ENCODE data around the gene PCDHB13.
A peak's percentile ranks its signal among the peaks of the same experiment; 100 is the strongest.
"Not testable (repeated sequence)": the region's sequence is repeated elsewhere in the genome, so short reads cannot be mapped to it uniquely, and the experiment has no call there.

The PCDHB13 gene

DNA sequence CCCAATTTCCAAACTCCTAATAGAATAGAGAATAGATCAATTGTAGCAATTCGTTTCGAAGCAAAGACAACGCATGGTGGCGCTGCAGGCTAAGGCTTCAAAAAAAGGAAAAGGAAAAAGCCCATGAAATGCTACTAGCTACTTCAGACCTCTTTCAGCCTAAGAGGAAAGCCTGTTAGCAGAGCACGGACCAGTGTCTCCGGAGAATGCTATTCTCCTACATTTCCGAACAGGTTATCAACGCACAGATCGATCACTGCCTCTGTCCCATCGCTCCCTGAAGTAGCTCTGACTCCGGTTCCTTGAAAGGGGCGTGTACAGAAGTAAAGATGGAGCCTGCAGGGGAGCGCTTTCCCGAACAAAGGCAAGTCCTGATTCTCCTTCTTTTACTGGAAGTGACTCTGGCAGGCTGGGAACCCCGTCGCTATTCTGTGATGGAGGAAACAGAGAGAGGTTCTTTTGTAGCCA is 31.6 kb downstream of the PCDHB13 start, which contains the start of gene PCDHB15:
Gene PCDHB15, plus strand, starts transcription at position 146 of the 468 bp plus-strand sequence. Its CDS starts 184 bp downstream, at position 330.
- H3K27me3 ChIP-seq (ENCODE audit: control insufficient read depth in 1 of 2, insufficient read depth in 2 of 2, low read length in 2 of 2) = no peaks in the 10 kb centered on the region
- H3K36me3 ChIP-seq (ENCODE audit: insufficient read depth, low read length) = no peaks in the 10 kb centered on the region
- H3K9ac ChIP-seq (ENCODE audit: low read length) = no peak within 1 kb of the TSS
- H3K4me1 ChIP-seq (ENCODE audit: insufficient read depth, low read length) = no peaks in the 10 kb centered on the region
- no peak within 1 kb of the TSS for H3K27ac ChIP-seq (ENCODE audit: low read depth, low read length)
- H3K4me3 ChIP-seq (ENCODE audit: low read depth in 1 of 2, low read length in 2 of 2) = peak within 1 kb of the TSS; percentile 30 to 54
- H3K9me3 ChIP-seq (ENCODE audit: low read length) = peaks cover 73% of the 10 kb centered on the region

DNA sequence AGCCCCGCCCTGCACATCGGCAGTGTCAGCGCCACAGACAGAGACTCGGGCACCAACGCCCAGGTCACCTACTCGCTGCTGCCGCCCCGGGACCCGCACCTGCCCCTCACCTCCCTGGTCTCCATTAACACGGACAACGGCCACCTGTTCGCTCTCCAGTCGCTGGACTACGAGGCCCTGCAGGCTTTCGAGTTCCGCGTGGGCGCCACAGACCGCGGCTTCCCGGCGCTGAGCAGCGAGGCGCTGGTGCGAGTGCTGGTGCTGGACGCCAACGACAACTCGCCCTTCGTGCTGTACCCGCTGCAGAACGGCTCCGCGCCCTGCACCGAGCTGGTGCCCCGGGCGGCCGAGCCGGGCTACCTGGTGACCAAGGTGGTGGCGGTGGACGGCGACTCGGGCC is 33.3 kb downstream of the PCDHB13 start:
- peaks cover 77% of the 10 kb centered on the region for H3K9me3 ChIP-seq (ENCODE audit: low read length)

GRCh38 chr5:141247434-141247833 is 33.7 kb downstream of the PCDHB13 start:
- not testable (repeated sequence) for H3K27me3 ChIP-seq (ENCODE audit: control insufficient read depth in 1 of 2, insufficient read depth in 2 of 2, low read length in 2 of 2); H3K4me3 ChIP-seq (ENCODE audit: low read depth in 1 of 2, low read length in 2 of 2); H3K9ac ChIP-seq (ENCODE audit: low read length); H3K27ac ChIP-seq (ENCODE audit: low read depth, low read length); H3K36me3 ChIP-seq (ENCODE audit: insufficient read depth, low read length); H3K4me1 ChIP-seq (ENCODE audit: insufficient read depth, low read length)
- peaks cover 76% of the 10 kb centered on the region for H3K9me3 ChIP-seq (ENCODE audit: low read length)

More for the DNA sequence above, 33.3 kb downstream of the PCDHB13 start:
- not testable (repeated sequence) for H3K27me3 ChIP-seq (ENCODE audit: control insufficient read depth in 1 of 2, insufficient read depth in 2 of 2, low read length in 2 of 2); H3K36me3 ChIP-seq (ENCODE audit: insufficient read depth, low read length); H3K27ac ChIP-seq (ENCODE audit: low read depth, low read length); H3K4me1 ChIP-seq (ENCODE audit: insufficient read depth, low read length); H3K9ac ChIP-seq (ENCODE audit: low read length)
- peak overlapping the region in 1 of 2 donors; percentile 54 for H3K4me3 ChIP-seq (ENCODE audit: low read depth in 1 of 2, low read length in 2 of 2)

DNA sequence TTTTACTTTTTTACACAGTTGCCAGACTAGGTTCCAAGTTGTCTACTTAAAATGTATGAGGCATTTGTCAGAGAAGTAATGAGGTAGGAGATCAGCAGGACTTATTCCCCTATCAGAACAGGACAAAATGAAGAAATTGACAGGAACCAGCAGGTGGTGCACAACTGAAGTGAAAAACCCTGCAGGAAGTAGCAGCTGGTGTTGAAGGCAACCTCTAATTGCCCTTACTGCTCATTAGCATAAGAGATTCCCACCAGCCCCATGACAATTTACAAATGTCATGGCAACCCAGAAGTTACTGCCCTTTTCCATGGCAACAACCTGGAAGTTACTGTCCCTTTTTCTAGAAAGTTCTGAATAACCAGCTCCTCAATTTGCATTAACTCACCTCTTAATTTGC is 36.9 kb downstream of the PCDHB13 start:
- Histone ChIP-seq H3K9me3 (ENCODE audit: low read length) (peaks cover 75% of the 10 kb centered on the region), H3K27ac (ENCODE audit: low read depth, low read length) (no peak overlapping the region), H3K27me3 (ENCODE audit: control insufficient read depth in 1 of 2, insufficient read depth in 2 of 2, low read length in 2 of 2) (no peaks in the 10 kb centered on the region), H3K4me1 (ENCODE audit: insufficient read depth, low read length) (no peaks in the 10 kb centered on the region), H3K9ac (ENCODE audit: low read length) (no peak overlapping the region), H3K36me3 (ENCODE audit: insufficient read depth, low read length) (no peaks in the 10 kb centered on the region), H3K4me3 (ENCODE audit: low read depth in 1 of 2, low read length in 2 of 2) (no peak overlapping the region)

DNA sequence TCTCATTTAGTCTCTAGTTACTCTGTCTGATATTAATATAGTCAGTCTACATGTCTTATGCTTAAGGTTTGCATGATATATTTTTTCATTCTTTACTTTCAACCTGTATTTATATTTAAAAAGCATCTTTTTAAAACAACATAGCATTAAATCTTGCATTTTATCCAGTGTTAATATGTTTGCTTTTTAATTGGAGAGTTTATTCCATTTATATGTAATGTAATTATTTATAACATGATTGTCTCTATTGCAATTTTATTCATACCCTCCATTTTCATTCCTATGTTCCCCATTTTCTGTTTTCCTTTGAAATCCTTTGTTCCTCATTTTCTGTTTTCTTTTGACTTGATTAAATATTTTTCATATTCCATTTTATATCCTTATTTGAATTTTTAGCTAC is 44.7 kb downstream of the PCDHB13 start:
- Histone ChIP-seq H3K9ac (ENCODE audit: low read length) (no peak overlapping the region), H3K27me3 (ENCODE audit: control insufficient read depth in 1 of 2, insufficient read depth in 2 of 2, low read length in 2 of 2) (no peaks in the 10 kb centered on the region), H3K9me3 (ENCODE audit: low read length) (peaks cover 63% of the 10 kb centered on the region), H3K36me3 (ENCODE audit: insufficient read depth, low read length) (no peaks in the 10 kb centered on the region), H3K4me3 (ENCODE audit: low read depth in 1 of 2, low read length in 2 of 2) (no peak overlapping the region), H3K4me1 (ENCODE audit: insufficient read depth, low read length) (no peaks in the 10 kb centered on the region), H3K27ac (ENCODE audit: low read depth, low read length) (no peak overlapping the region)

DNA sequence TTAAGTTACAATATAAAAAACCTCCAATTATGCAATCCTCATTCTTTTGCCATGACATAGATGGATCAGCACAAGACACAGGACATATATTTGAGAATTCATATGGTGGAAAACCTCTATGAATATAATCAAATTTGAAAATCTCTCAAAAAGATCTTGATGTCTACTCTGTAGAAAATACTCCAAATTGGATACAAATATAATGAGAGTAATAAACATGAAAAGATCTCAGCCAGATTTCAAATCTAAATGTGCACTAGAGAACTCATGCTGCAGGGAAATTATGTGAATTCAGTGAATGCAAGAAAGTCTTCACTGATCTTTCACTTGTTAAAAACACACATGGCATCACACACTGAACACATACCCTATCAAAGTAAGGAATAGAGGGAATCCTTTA is 45.2 kb downstream of the PCDHB13 start:
- no peaks in the 10 kb centered on the region for H3K4me1 ChIP-seq (ENCODE audit: insufficient read depth, low read length)
- H3K27me3 ChIP-seq (ENCODE audit: control insufficient read depth in 1 of 2, insufficient read depth in 2 of 2, low read length in 2 of 2) = no peaks in the 10 kb centered on the region
- H3K36me3 ChIP-seq (ENCODE audit: insufficient read depth, low read length) = no peaks in the 10 kb centered on the region
- no peak overlapping the region for H3K9ac ChIP-seq (ENCODE audit: low read length)
- H3K27ac ChIP-seq (ENCODE audit: low read depth, low read length) = no peak overlapping the region
- no peak overlapping the region for H3K4me3 ChIP-seq (ENCODE audit: low read depth in 1 of 2, low read length in 2 of 2)
- peaks cover 63% of the 10 kb centered on the region for H3K9me3 ChIP-seq (ENCODE audit: low read length)

DNA sequence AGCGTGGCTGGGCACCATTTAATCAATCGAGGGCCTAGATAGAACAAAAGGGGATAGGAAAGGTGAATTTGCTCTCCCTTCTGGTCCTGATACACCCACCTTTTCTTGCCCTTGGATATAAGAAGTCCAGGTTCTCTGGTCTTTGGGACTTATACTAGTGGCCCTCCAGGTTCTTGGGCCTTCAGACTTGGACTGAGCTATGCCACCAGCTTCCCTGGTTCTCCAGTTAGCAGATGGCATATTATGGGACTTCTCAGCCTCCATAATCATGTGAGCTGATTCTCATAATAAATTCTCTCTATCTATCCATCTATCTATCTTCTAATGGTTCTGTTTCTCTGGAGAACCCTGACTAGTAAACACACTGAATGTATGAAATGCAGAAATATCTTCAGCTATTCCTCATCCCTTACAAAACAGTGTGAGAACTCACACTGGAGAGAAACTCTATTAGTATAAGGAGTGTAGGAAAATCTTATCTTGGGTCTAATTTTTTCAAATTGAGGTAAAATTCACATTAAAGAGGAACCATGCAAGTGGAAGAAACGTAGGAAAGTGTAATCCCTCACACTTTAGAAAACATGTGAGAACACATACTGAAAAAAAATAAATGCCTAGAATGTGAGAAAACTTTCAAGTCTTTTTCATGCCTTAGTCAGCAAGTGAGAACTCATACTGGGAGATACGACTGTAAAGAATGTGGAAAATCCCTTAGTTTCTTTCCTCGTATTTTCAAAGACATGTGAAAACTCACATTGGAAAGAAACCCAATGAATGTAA is 46.9 kb downstream of the PCDHB13 start:
- Histone ChIP-seq H3K27ac (ENCODE audit: low read depth, low read length) (no peak overlapping the region), H3K36me3 (ENCODE audit: insufficient read depth, low read length) (no peaks in the 10 kb centered on the region), H3K9ac (ENCODE audit: low read length) (no peak overlapping the region), H3K27me3 (ENCODE audit: control insufficient read depth in 1 of 2, insufficient read depth in 2 of 2, low read length in 2 of 2) (no peaks in the 10 kb centered on the region), H3K9me3 (ENCODE audit: low read length) (peaks cover 68% of the 10 kb centered on the region), H3K4me3 (ENCODE audit: low read depth in 1 of 2, low read length in 2 of 2) (no peak overlapping the region), H3K4me1 (ENCODE audit: insufficient read depth, low read length) (no peaks in the 10 kb centered on the region)

DNA sequence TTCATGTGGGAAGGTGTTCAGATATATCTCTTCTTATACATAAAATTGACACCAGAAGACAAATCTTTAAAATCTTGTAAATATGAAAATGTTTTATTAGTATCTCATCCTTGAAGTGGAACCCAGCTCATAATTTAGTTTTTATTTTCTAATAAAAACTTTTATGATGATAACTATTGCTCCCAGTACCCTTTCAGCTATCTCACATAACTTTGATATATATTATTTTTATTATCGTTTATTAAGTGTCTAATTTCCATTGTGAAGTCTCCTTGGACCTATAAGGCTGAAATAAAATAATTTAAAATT is 47.5 kb downstream of the PCDHB13 start:
- Histone ChIP-seq H3K9me3 (ENCODE audit: low read length) (peaks cover 67% of the 10 kb centered on the region), H3K27me3 (ENCODE audit: control insufficient read depth in 1 of 2, insufficient read depth in 2 of 2, low read length in 2 of 2) (no peaks in the 10 kb centered on the region), H3K27ac (ENCODE audit: low read depth, low read length) (no peak overlapping the region), H3K4me3 (ENCODE audit: low read depth in 1 of 2, low read length in 2 of 2) (no peak overlapping the region), H3K9ac (ENCODE audit: low read length) (no peak overlapping the region), H3K36me3 (ENCODE audit: insufficient read depth, low read length) (no peaks in the 10 kb centered on the region), H3K4me1 (ENCODE audit: insufficient read depth, low read length) (no peaks in the 10 kb centered on the region)
